Fibroblast of skin of right quadriceps (primary cell): Measurements from ENCODE around the gene DOCK10.
"Not testable (repeated sequence)": the region's sequence is repeated elsewhere in the genome, so short reads cannot be mapped to it uniquely, and the experiment has no call there.

ENCODE experiments used
- DNase-seq: peaks from one replicate; pipeline ENCODE4 v3.0.0-alpha.2; 2013

Gene DOCK10

GRCh38 chr2:224973112-224974016 lies 68.9 kb downstream of the DOCK10 start:
- no peak for DNase-seq

- no peak for DNase-seq
These were observed 71.1 kb downstream of the DOCK10 start for GRCh38 chr2:224971214-224971613.

- DNase-seq: no peak
These were observed 72.0 kb downstream of the DOCK10 start for GRCh38 chr2:224970311-224970710.

GRCh38 chr2:224969633-224970260 lies 72.5 kb downstream of the DOCK10 start:
- no peak for DNase-seq

GRCh38 chr2:224969095-224969494 lies 73.2 kb downstream of the DOCK10 start:
- DNase-seq: no peak

GRCh38 chr2:224968051-224968450 lies 74.2 kb downstream of the DOCK10 start:
- peak; percentile 28 for DNase-seq

- no peak for DNase-seq
These were observed 75.7 kb downstream of the DOCK10 start for GRCh38 chr2:224966613-224967012.

GRCh38 chr2:224959556-224959955 lies 82.7 kb downstream of the DOCK10 start:
- DNase-seq: no peak

- no peak for DNase-seq
These were observed 83.4 kb downstream of the DOCK10 start for GRCh38 chr2:224958873-224959272.

- peak; percentile 91 for DNase-seq
These were observed 83.8 kb downstream of the DOCK10 start for GRCh38 chr2:224958462-224958857.

GRCh38 chr2:224957540-224958461 lies 84.5 kb downstream of the DOCK10 start:
- DNase-seq: no peak

GRCh38 chr2:224956706-224957105 lies 85.6 kb downstream of the DOCK10 start:
- DNase-seq: no peak

- DNase-seq: no peak
These were observed 87.3 kb downstream of the DOCK10 start for GRCh38 chr2:224954980-224955379.

- DNase-seq: no peak
These were observed 89.2 kb downstream of the DOCK10 start for GRCh38 chr2:224952936-224953657.

GRCh38 chr2:224951723-224952481 lies 90.4 kb downstream of the DOCK10 start:
- no peak for DNase-seq

- DNase-seq: peak; percentile 67
These were observed 93.4 kb downstream of the DOCK10 start for GRCh38 chr2:224948859-224949258.

- DNase-seq: no peak
These were observed 94.3 kb downstream of the DOCK10 start for GRCh38 chr2:224948005-224948404.

GRCh38 chr2:224947566-224947965 lies 94.7 kb downstream of the DOCK10 start:
- DNase-seq: no peak

GRCh38 chr2:224946895-224947294 lies 95.4 kb downstream of the DOCK10 start:
- peak; percentile 83 for DNase-seq

GRCh38 chr2:224944707-224945547 lies 97.3 kb downstream of the DOCK10 start:
- no peak for DNase-seq

GRCh38 chr2:224943601-224944041 lies 98.6 kb downstream of the DOCK10 start:
- not testable (repeated sequence) for DNase-seq
